Loucy (cell line): ENCODE results near the gene SPAG6.

ENCODE experiments used
- H2AFZ ChIP-seq: fragments of 200-600 bp; sonication (generic); 2 replicates; pipeline ENCODE4 v1.6.0; 2016; ENCODE audit warnings: antibody characterized with exemption, mild to moderate bottlenecking, low read length, moderate library complexity
- H3F3A ChIP-seq: fragments of 200-600 bp; 2 replicates; pipeline ENCODE4 v1.6.0; 2016; ENCODE audit warnings: antibody characterized with exemption, low read depth, mild to moderate bottlenecking
- H3K27me3 ChIP-seq: fragments of 200-600 bp; sonication (generic); 2 replicates; pipeline ENCODE4 v1.6.1; 2014; ENCODE audit warnings: low read length, mild to moderate bottlenecking; ENCODE audit not compliant: insufficient read depth, poor library complexity, severe bottlenecking
- H3K36me3 ChIP-seq: fragments of 200-600 bp; sonication (generic); 2 replicates; pipeline ENCODE4 v1.6.1; 2016; ENCODE audit warnings: low read length; ENCODE audit not compliant: insufficient read depth
- H3K4me1 ChIP-seq: fragments of 200-600 bp; sonication (generic); 2 replicates; pipeline ENCODE4 v1.5.1; 2014; ENCODE audit warnings: low read length, mild to moderate bottlenecking; ENCODE audit not compliant: insufficient read depth, poor library complexity, severe bottlenecking
- H3K4me2 ChIP-seq: fragments of 200-600 bp; sonication (generic); 2 replicates; pipeline ENCODE4 v1.6.0; 2014; ENCODE audit warnings: antibody characterized with exemption, low read length, low read depth, mild to moderate bottlenecking; ENCODE audit not compliant: poor library complexity, severe bottlenecking
- H3K4me3 ChIP-seq: fragments of 200-600 bp; sonication (generic); 2 replicates; pipeline ENCODE4 v1.5.1; 2014; ENCODE audit warnings: low read length, mild to moderate bottlenecking, mixed read lengths; ENCODE audit not compliant: poor library complexity, severe bottlenecking
- H3K79me2 ChIP-seq: fragments of 200-600 bp; sonication (generic); 2 replicates; pipeline ENCODE4 v1.6.1; 2014; ENCODE audit warnings: low read length; ENCODE audit not compliant: insufficient read depth
- H3K9ac ChIP-seq: fragments of 200-600 bp; sonication (generic); 2 replicates; pipeline ENCODE4 v1.6.0; 2014; ENCODE audit warnings: mild to moderate bottlenecking, low read depth, low read length, moderate library complexity; ENCODE audit not compliant: poor library complexity, severe bottlenecking
- H3K9me2 ChIP-seq: fragments of 200-600 bp; sonication (generic); replicated peaks from 2 replicates; pipeline ENCODE4 v1.6.1; 2016; ENCODE audit warnings: low read depth, low read length, mixed read lengths
- H3K9me3 ChIP-seq: fragments of 200-600 bp; sonication (generic); 2 replicates; pipeline ENCODE4 v1.6.1; 2014; ENCODE audit warnings: mild to moderate bottlenecking, antibody characterized with exemption, low read length, low read depth; ENCODE audit not compliant: insufficient read depth
- H4K20me1 ChIP-seq: fragments of 200-600 bp; sonication (generic); 2 replicates; pipeline ENCODE4 v1.6.0; 2014; ENCODE audit warnings: antibody characterized with exemption, low read length, mild to moderate bottlenecking; ENCODE audit not compliant: insufficient read depth, poor library complexity, severe bottlenecking
- CTCF ChIP-seq: fragments of 200-600 bp; sonication (generic); conservative IDR thresholded peaks from 2 replicates; pipeline ENCODE4 v1.5.1; 2014; ENCODE audit warnings: mild to moderate bottlenecking, antibody characterized with exemption, low read length
- EZH2phosphoT487 ChIP-seq: fragments of 200-600 bp; IDR thresholded peaks from 2 replicates; pipeline ENCODE4 v1.6.1; 2018; ENCODE audit warnings: antibody characterized with exemption, mild to moderate bottlenecking, moderate library complexity, borderline replicate concordance

SPAG6 gene

GRCh38 chr10:22461891-22462290, 116.6 kb downstream of the SPAG6 start:
- Histone ChIP-seq H3K4me2 (no peak overlapping the region), H3K4me3 (no peak overlapping the region), H3K9me2 (no peaks in the 10 kb centered on the region), H4K20me1 (no peaks in the 10 kb centered on the region), H3K9me3 (no peaks in the 10 kb centered on the region), H3K36me3 (no peaks in the 10 kb centered on the region), H3K27me3 (no peaks in the 10 kb centered on the region), H3F3A (no peaks in the 10 kb centered on the region), H3K9ac (no peak overlapping the region), H3K4me1 (peaks cover 19% of the 10 kb centered on the region), H2AFZ (no peak overlapping the region), H3K79me2 (no peaks in the 10 kb centered on the region)
- no peak for TF ChIP-seq CTCF
- no peak for TF ChIP-seq EZH2phosphoT487

GRCh38 chr10:22463255-22463654, 118.0 kb downstream of the SPAG6 start:
- no peak overlapping the region for H3K4me2 ChIP-seq
- H3K9ac ChIP-seq = no peak overlapping the region
- H4K20me1 ChIP-seq = no peaks in the 10 kb centered on the region
- no peaks in the 10 kb centered on the region for H3K27me3 ChIP-seq
- no peak overlapping the region for H3K4me3 ChIP-seq
- H3K79me2 ChIP-seq = no peaks in the 10 kb centered on the region
- no peaks in the 10 kb centered on the region for H3K9me2 ChIP-seq
- TF ChIP-seq CTCF (no peak), EZH2phosphoT487 (no peak)
- H3F3A ChIP-seq = no peaks in the 10 kb centered on the region
- H3K36me3 ChIP-seq = no peaks in the 10 kb centered on the region
- H3K9me3 ChIP-seq = no peaks in the 10 kb centered on the region
- H2AFZ ChIP-seq = no peak overlapping the region
- H3K4me1 ChIP-seq = peaks cover 19% of the 10 kb centered on the region

GRCh38 chr10:22464966-22465629, 119.8 kb downstream of the SPAG6 start:
- no peak for TF ChIP-seq CTCF
- TF ChIP-seq EZH2phosphoT487 = no peak
- Histone ChIP-seq H3K9ac (no peak overlapping the region), H3K36me3 (no peaks in the 10 kb centered on the region), H3K9me2 (no peaks in the 10 kb centered on the region), H2AFZ (peak overlapping the region; percentile 21), H3F3A (no peaks in the 10 kb centered on the region), H4K20me1 (no peaks in the 10 kb centered on the region), H3K27me3 (no peaks in the 10 kb centered on the region), H3K79me2 (no peaks in the 10 kb centered on the region), H3K4me3 (no peak overlapping the region), H3K4me1 (peaks cover 19% of the 10 kb centered on the region), H3K9me3 (no peaks in the 10 kb centered on the region), H3K4me2 (no peak overlapping the region)
